Right lobe of liver (tissue), 6 donors: ENCODE results near the gene PLA2G4F. TPM values are rescaled to one million over a fixed set of nuclear protein-coding genes. Genes with fewer than 3 reads are reported as not detected.

Experiments
- ATAC-seq, 4 donors: fragments of 200-7000 bp; cut with Tn5 transposase; one replicate each; pipeline ENCODE4 v1.9.1; 2020; ENCODE audit warnings: mild to moderate bottlenecking in 4 of 4, moderate library complexity in 4 of 4
- DNase-seq, 3 donors: peaks; one replicate each; pipeline ENCODE4 v3.0.0-alpha.2; 2020
- H3K27ac ChIP-seq, 3 donors: fragments of 200-600 bp; one replicate each; pipeline ENCODE4 v1.8.0; 2022
- H3K27me3 ChIP-seq, 2 donors: fragments of 200-600 bp; one replicate each; pipeline ENCODE4 v1.8.0; 2022
- H3K36me3 ChIP-seq, 4 donors: fragments of 200-600 bp; sonication (generic) in 1 of 4; one replicate each; pipeline versions ENCODE4 v1.5.1 to v1.8.0; 2017 to 2022; ENCODE audit warnings: control low read depth in 1 of 4
- H3K4me1 ChIP-seq, 4 donors: fragments of 200-600 bp; sonication (generic) in 1 of 4; one replicate each; pipeline versions ENCODE4 v1.5.1 to v1.8.0; 2017 to 2022; ENCODE audit warnings: control low read depth in 1 of 4
- H3K4me3 ChIP-seq, 3 donors: fragments of 200-600 bp; one replicate each; pipeline ENCODE4 v1.8.0; 2022
- H3K9me3 ChIP-seq, 4 donors: fragments of 200-600 bp; sonication (generic) in 1 of 4; one replicate each; pipeline versions ENCODE4 v1.5.1 to v1.8.0; 2017 to 2022; ENCODE audit warnings: control low read depth in 1 of 4
- CTCF ChIP-seq, 4 donors: fragments of 200-600 bp in 3 of 4; fragments of 450-650 bp in 1 of 4; IDR thresholded peaks; one replicate each; pipeline versions ENCODE4 v1.5.1 to v1.8.0; 2016 to 2022; ENCODE audit warnings: antibody characterized with exemption in 4 of 4, mild to moderate bottlenecking in 2 of 4
- POLR2A ChIP-seq: fragments of 450-650 bp; IDR thresholded peaks from one replicate; pipeline ENCODE4 v1.6.1; 2017; ENCODE audit warnings: antibody characterized with exemption, mild to moderate bottlenecking
- WGBS: methylation state at CpG from one replicate; pipeline ENCODE4 v1.1.6; 2018; ENCODE audit warnings: low coverage, low lambda C conversion rate; ENCODE audit not compliant: insufficient coverage; ENCODE audit errors: missing lambda C conversion rate; 5-methylcytosine and 5-hydroxymethylcytosine counted together
- intact Hi-C, 2 donors: fragments of 100-400 bp; cut with DNase I; formaldehyde crosslinking; loops; one replicate each; pipeline versions ENCODE4 v1.11.2 to v1.14.1; 2022
- total RNA-seq, 6 experiments: library from RNA; depleted of rRNA in 2 of 6; stranded (reverse); fragments of >200 nt in 2 of 6; fragmentation: NEBNext Ultra II Directional in 3 of 6; extraction: Animal tissue kit (Norgen Biotek cat#: 25700) in 3 of 6; gene quantifications; one replicate each; pipeline versions ENCODE4 v1.1.0 to v1.2.4, GENCODE V29; 2016 to 2023
- donor health status: DM: no; HTN: yes; CAD: no.
- donor health status: DM: no; HTN: no; CAD: no.
- donor health status: DM: no; HTN: no; CAD: no.
- donor health status: DM: no; HTN: yes; CAD: no.
- donor health status: DM: no; HTN: yes; CAD: no.

PLA2G4F gene
- total RNA-seq, 6 experiments from 2014 or later: not detected

- intact Hi-C loops: no loop called here
- H3K4me3 ChIP-seq: no peak overlapping the region
- 21% methylated on average over 9 of the region's 10 CpGs for WGBS
- no peaks in the 10 kb centered on the region for H3K4me1 ChIP-seq
- no peak for TF ChIP-seq POLR2A
- H3K27me3 ChIP-seq: no peaks in the 10 kb centered on the region
- H3K27ac ChIP-seq: no peak overlapping the region
- peak in 1 of 4 donors; percentile 23 for ATAC-seq
- no peak for DNase-seq
- no peaks in the 10 kb centered on the region for H3K9me3 ChIP-seq
- no peaks in the 10 kb centered on the region for H3K36me3 ChIP-seq
Measured at GRCh38 chr15:42118650-42119445, 37.6 kb downstream of the PLA2G4F start.

- DNase-seq (no peak), ATAC-seq (no peak)
- intact Hi-C loops: no loop called here
- Histone ChIP-seq H3K9me3 (no peaks in the 10 kb centered on the region), H3K36me3 (no peaks in the 10 kb centered on the region), H3K4me3 (no peak overlapping the region), H3K4me1 (no peaks in the 10 kb centered on the region), H3K27me3 (no peaks in the 10 kb centered on the region), H3K27ac (no peak overlapping the region)
- 48% methylated on average over 3 of the region's 4 CpGs for WGBS
- TF ChIP-seq CTCF (IDR thresholded peaks at IDR 0.05) (no peak), POLR2A (no peak)
Measured at GRCh38 chr15:42111924-42112323, 44.5 kb downstream of the PLA2G4F start.

GRCh38 chr15:42110367-42110766 is 46.1 kb downstream of the PLA2G4F start:
- WGBS: 52% methylated on average over 3 of the region's 3 CpGs
- ATAC-seq: no peak
- TF ChIP-seq POLR2A (no peak), CTCF (IDR thresholded peaks at IDR 0.05) (no peak)
- Histone ChIP-seq H3K9me3 (no peaks in the 10 kb centered on the region), H3K27ac (no peak overlapping the region), H3K4me3 (no peak overlapping the region), H3K4me1 (no peaks in the 10 kb centered on the region), H3K36me3 (no peaks in the 10 kb centered on the region), H3K27me3 (no peaks in the 10 kb centered on the region)
- no peak for DNase-seq
- intact Hi-C loops: no loop called here

GRCh38 chr15:42108806-42109205 is 47.6 kb downstream of the PLA2G4F start:
- intact Hi-C loops: no loop called here
- H3K4me1 ChIP-seq: no peaks in the 10 kb centered on the region
- WGBS: 49% methylated on average over 3 of the region's 3 CpGs
- no peak for TF ChIP-seq CTCF (IDR thresholded peaks at IDR 0.05)
- TF ChIP-seq POLR2A: no peak
- H3K4me3 ChIP-seq: no peak overlapping the region
- no peaks in the 10 kb centered on the region for H3K27me3 ChIP-seq
- H3K27ac ChIP-seq: no peak overlapping the region
- no peak for ATAC-seq
- DNase-seq: no peak
- H3K9me3 ChIP-seq: no peaks in the 10 kb centered on the region
- no peaks in the 10 kb centered on the region for H3K36me3 ChIP-seq

GRCh38 chr15:42108189-42108588 is 48.2 kb downstream of the PLA2G4F start:
- ATAC-seq (no peak), DNase-seq (no peak)
- H3K36me3 ChIP-seq: no peaks in the 10 kb centered on the region
- H3K27me3 ChIP-seq: no peaks in the 10 kb centered on the region
- intact Hi-C loops: no loop called here
- TF ChIP-seq POLR2A (no peak), CTCF (IDR thresholded peaks at IDR 0.05) (no peak)
- no peaks in the 10 kb centered on the region for H3K4me1 ChIP-seq
- H3K9me3 ChIP-seq: no peaks in the 10 kb centered on the region
- H3K27ac ChIP-seq: no peak overlapping the region
- no peak overlapping the region for H3K4me3 ChIP-seq
